Limb (tissue), 2 donors: ENCODE data around the gene CLMN.

Experiments
- DNase-seq, 2 donors: peaks; one replicate each; pipeline ENCODE4 v3.0.0-alpha.2; 2016; ENCODE audit errors: extremely low spot score in 2 of 2

The CLMN gene

GRCh38 chr14:95320955-95321600 lies 1.4 kb upstream of the CLMN start:
- DNase-seq, result no peak

- DNase-seq, result peak in 1 of 2 donors; percentile 62
Measured at GRCh38 chr14:95320078-95320895, 579 bp upstream of the CLMN start.

- no peak for DNase-seq
Measured at GRCh38 chr14:95318399-95319311, 1.1 kb downstream of the CLMN start.

- no peak for DNase-seq
Measured at GRCh38 chr14:95317817-95318343, 1.8 kb downstream of the CLMN start.

GRCh38 chr14:95316821-95317220 lies 2.9 kb downstream of the CLMN start:
- DNase-seq, result peak; percentile 18 to 43

GRCh38 chr14:95315579-95315978 lies 4.1 kb downstream of the CLMN start:
- DNase-seq, result no peak

GRCh38 chr14:95315156-95315555 lies 4.6 kb downstream of the CLMN start:
- DNase-seq, result no peak

GRCh38 chr14:95314609-95315008 lies 5.1 kb downstream of the CLMN start:
- DNase-seq, result no peak

GRCh38 chr14:95313707-95314106 lies 6.0 kb downstream of the CLMN start:
- DNase-seq, result no peak

- no peak for DNase-seq
Measured at GRCh38 chr14:95313190-95313589, 6.5 kb downstream of the CLMN start.

GRCh38 chr14:95312311-95312710 lies 7.4 kb downstream of the CLMN start:
- no peak for DNase-seq

- no peak for DNase-seq
Measured at GRCh38 chr14:95311752-95312151, 8.0 kb downstream of the CLMN start.

- DNase-seq, result no peak
Measured at GRCh38 chr14:95310635-95311380, 8.9 kb downstream of the CLMN start.

- DNase-seq, result no peak
Measured at GRCh38 chr14:95309261-95310051, 10.3 kb downstream of the CLMN start.

- DNase-seq, result no peak
Measured at GRCh38 chr14:95308073-95308472, 11.6 kb downstream of the CLMN start.

- no peak for DNase-seq
Measured at GRCh38 chr14:95307402-95308041, 12.2 kb downstream of the CLMN start.

- no peak for DNase-seq
Measured at GRCh38 chr14:95305940-95306339, 13.8 kb downstream of the CLMN start.

GRCh38 chr14:95305145-95305544 lies 14.6 kb downstream of the CLMN start:
- DNase-seq, result no peak

GRCh38 chr14:95304342-95304741 lies 15.4 kb downstream of the CLMN start:
- DNase-seq, result no peak

GRCh38 chr14:95303552-95303951 lies 16.2 kb downstream of the CLMN start:
- DNase-seq, result no peak
